SK-N-SH treated with all-trans-retinoic acid at 6 μM for 48 hours (cell line): ENCODE measurements around the gene APBB1IP.
"Not testable (repeated sequence)": the region's sequence is repeated elsewhere in the genome, so short reads cannot be mapped to it uniquely, and the experiment has no call there.

Source experiments
- ATAC-seq: fragments of 200-7000 bp; cut with Tn5 transposase; 3 replicates; pipeline ENCODE4 v1.9.1; 2020; ENCODE audit warnings: mild to moderate bottlenecking, moderate library complexity
- ARNTL ChIP-seq: fragments of 450-650 bp; formaldehyde crosslinking; IDR thresholded peaks from 2 replicates; pipeline ENCODE4 v1.5.0; 2020; ENCODE audit warnings: low read depth, mild to moderate bottlenecking, moderate library complexity, borderline replicate concordance
- BACH2 ChIP-seq: fragments of 250-450 bp; sonication (Bioruptor Pico); IDR thresholded peaks from 2 replicates; pipeline ENCODE4 v1.9.0; 2021; ENCODE audit warnings: mild to moderate bottlenecking, borderline replicate concordance
- CREB5 ChIP-seq: fragments of 250-450 bp; sonication (Bioruptor Pico); IDR thresholded peaks from 2 replicates; pipeline ENCODE4 v1.5.1; 2020; ENCODE audit warnings: low read depth, mild to moderate bottlenecking, moderate library complexity
- CSDC2 ChIP-seq: fragments of 250-450 bp; sonication (Bioruptor Pico); IDR thresholded peaks from 2 replicates; pipeline ENCODE4 v1.5.0; 2020; ENCODE audit warnings: mild to moderate bottlenecking, moderate library complexity
- CSRNP3 ChIP-seq: fragments of 250-450 bp; sonication (Bioruptor Pico); IDR thresholded peaks from 2 replicates; pipeline ENCODE4 v1.5.1; 2021; ENCODE audit warnings: mild to moderate bottlenecking, moderate library complexity
- ESRRG ChIP-seq: fragments of 250-450 bp; sonication (Bioruptor Pico); IDR thresholded peaks from 2 replicates; pipeline ENCODE4 v1.6.1; 2021; ENCODE audit warnings: mild to moderate bottlenecking
- OSR1 ChIP-seq: fragments of 250-450 bp; sonication (Bioruptor Pico); IDR thresholded peaks from 2 replicates; pipeline ENCODE4 v1.8.0; 2022; ENCODE audit warnings: moderate library complexity, mild to moderate bottlenecking, inconsistent platforms
- PATZ1 ChIP-seq: fragments of 250-450 bp; sonication (Bioruptor Pico); IDR thresholded peaks from 2 replicates; pipeline ENCODE4 v1.8.0; 2020; ENCODE audit warnings: mild to moderate bottlenecking, moderate library complexity, borderline replicate concordance
- POU6F1 ChIP-seq: fragments of 250-450 bp; sonication (Bioruptor Pico); IDR thresholded peaks from 2 replicates; pipeline ENCODE4 v1.8.0; 2021; ENCODE audit warnings: low read depth, mild to moderate bottlenecking, moderate library complexity, borderline replicate concordance
- PPARA ChIP-seq: fragments of 250-450 bp; sonication (Bioruptor Pico); IDR thresholded peaks from 2 replicates; pipeline ENCODE4 v1.5.0; 2020; ENCODE audit warnings: mild to moderate bottlenecking, borderline replicate concordance
- RARB ChIP-seq: fragments of 250-450 bp; sonication (Bioruptor Pico); IDR thresholded peaks from 2 replicates; pipeline ENCODE4 v1.8.0; 2021; ENCODE audit warnings: mild to moderate bottlenecking, moderate library complexity
- TCF4 ChIP-seq: fragments of 250-450 bp; sonication (Bioruptor Pico); IDR thresholded peaks from 2 replicates; pipeline ENCODE4 v1.8.0; 2021; ENCODE audit warnings: mild to moderate bottlenecking, moderate library complexity, borderline replicate concordance
- TOX ChIP-seq: fragments of 250-450 bp; sonication (Bioruptor Pico); IDR thresholded peaks from 2 replicates; pipeline ENCODE4 v1.8.0; 2021; ENCODE audit warnings: mild to moderate bottlenecking, moderate library complexity, borderline replicate concordance
- TSHZ2 ChIP-seq: fragments of 250-450 bp; sonication (Bioruptor Pico); IDR thresholded peaks from 2 replicates; pipeline ENCODE4 v1.5.0; 2020; ENCODE audit warnings: mild to moderate bottlenecking, moderate library complexity
- ZFP30 ChIP-seq: fragments of 450-650 bp; formaldehyde crosslinking; IDR thresholded peaks from 2 replicates; pipeline ENCODE4 v1.5.0; 2022; ENCODE audit warnings: mild to moderate bottlenecking, moderate library complexity
- ZNF565 ChIP-seq: fragments of 450-650 bp; formaldehyde crosslinking; conservative IDR thresholded peaks from 2 replicates; pipeline ENCODE4 v1.5.0; 2020; ENCODE audit warnings: low read depth, mild to moderate bottlenecking, moderate library complexity
- ZNF70 ChIP-seq: fragments of 450-650 bp; formaldehyde crosslinking; IDR thresholded peaks from 2 replicates; pipeline ENCODE4 v1.5.0; 2020; ENCODE audit warnings: mild to moderate bottlenecking, moderate library complexity
- ZNF8 ChIP-seq: fragments of 450-650 bp; formaldehyde crosslinking; IDR thresholded peaks from 2 replicates; pipeline ENCODE4 v1.5.0; 2020; ENCODE audit warnings: mild to moderate bottlenecking, moderate library complexity

APBB1IP gene

GRCh38 chr10:26488344-26488743, 50.2 kb downstream of the APBB1IP start:
- ATAC-seq = no peak
- no peak for TF ChIP-seq PPARA (CRISPR knock-in tag)

- no peak for ATAC-seq
- TF ChIP-seq PATZ1 (no peak), ESRRG (CRISPR knock-in tag) (no peak), CSRNP3 (CRISPR knock-in tag) (no peak), ZFP30 (CRISPR knock-in tag) (no peak), BACH2 (no peak), PPARA (CRISPR knock-in tag) (no peak), TSHZ2 (CRISPR knock-in tag) (no peak), ARNTL (no peak), TOX (no peak), TCF4 (CRISPR knock-in tag) (no peak)
These were observed 50.9 kb downstream of the APBB1IP start for GRCh38 chr10:26489081-26489480.

GRCh38 chr10:26490367-26490766, 52.2 kb downstream of the APBB1IP start:
- not testable (repeated sequence) for ATAC-seq

GRCh38 chr10:26491276-26491675, 53.1 kb downstream of the APBB1IP start:
- ATAC-seq = no peak
- TF ChIP-seq ZNF8 (CRISPR knock-in tag) (no peak), CSDC2 (CRISPR knock-in tag) (no peak), OSR1 (no peak), CSRNP3 (CRISPR knock-in tag) (no peak), POU6F1 (CRISPR knock-in tag) (no peak), ZFP30 (CRISPR knock-in tag) (no peak), CREB5 (CRISPR knock-in tag) (no peak), ZNF565 (CRISPR knock-in tag) (no peak), TSHZ2 (CRISPR knock-in tag) (no peak), ZNF70 (CRISPR knock-in tag) (no peak), RARB (CRISPR knock-in tag) (no peak), BACH2 (no peak), TOX (no peak)
